Stimulated activated CD8-positive, alpha-beta memory T cell treated with anti-CD3 and anti-CD28 coated beads, Interleukin-4, amount 100 ng/mL, for 4 hours (primary cell): Measurements from ENCODE around the gene SLC43A3.

Source experiments
- DNase-seq, 2 donors: peaks; one replicate each; pipeline ENCODE4 v3.0.0-alpha.2; 2020; ENCODE audit warnings: low read depth in 2 of 2, low spot score in 1 of 2

SLC43A3 gene

GRCh38 chr11:57359896-57360690 lies 66.8 kb downstream of the SLC43A3 start:
- no peak for DNase-seq

- no peak for DNase-seq
Observed at GRCh38 chr11:57359396-57359795, 67.5 kb downstream of the SLC43A3 start.

GRCh38 chr11:57358991-57359390 lies 67.9 kb downstream of the SLC43A3 start:
- DNase-seq = no peak

GRCh38 chr11:57358543-57358961 lies 68.4 kb downstream of the SLC43A3 start:
- DNase-seq = no peak

- no peak for DNase-seq
Observed at GRCh38 chr11:57357856-57358255, 69.1 kb downstream of the SLC43A3 start.

- no peak for DNase-seq
Observed at GRCh38 chr11:57357310-57357709, 69.6 kb downstream of the SLC43A3 start.
